A549 (cell line): ENCODE results near the gene RUVBL2. TPM values are rescaled to one million over a fixed set of nuclear protein-coding genes. Genes with fewer than 3 reads are reported as not detected.

Source experiments
- CBX2 ChIP-seq: fragments of 200-600 bp; sonication (generic); IDR thresholded peaks from 2 replicates; pipeline ENCODE4 v1.6.1; 2016; ENCODE audit warnings: low read depth, mild to moderate bottlenecking, borderline replicate concordance
- CHD4 ChIP-seq: fragments of 200-600 bp; sonication (generic); IDR thresholded peaks from 2 replicates; pipeline ENCODE4 v1.6.1; 2016; ENCODE audit warnings: antibody characterized with exemption, mild to moderate bottlenecking, borderline replicate concordance
- EP300 ChIP-seq, 2 experiments: fragments of >200 bp; sonication (Bioruptor Twin); formaldehyde crosslinking; IDR thresholded peaks; 2 replicates in 1 of 2; 3 replicates in 1 of 2; pipeline ENCODE4 v1.6.1; 2016 to 2017
- ESRRA ChIP-seq: fragments of 150-350 bp; IDR thresholded peaks from 2 replicates; pipeline ENCODE4 v1.6.1; 2014; ENCODE audit warnings: mild to moderate bottlenecking, low read length, borderline replicate concordance
- FOSB ChIP-seq: fragments of 250-450 bp; sonication (Bioruptor Pico); IDR thresholded peaks from 2 replicates; pipeline ENCODE4 v1.5.0; 2020; ENCODE audit warnings: mild to moderate bottlenecking, moderate library complexity
- FOSL2 ChIP-seq, 2 experiments: fragments of 450-650 bp in 1 of 2; fragments of >200 bp in 1 of 2; sonication (Bioruptor Twin) in 1 of 2; formaldehyde crosslinking; IDR thresholded peaks; 2 replicates each; pipeline versions ENCODE4 v1.5.0 to v1.6.1; 2016 to 2020; ENCODE audit warnings: mild to moderate bottlenecking in 1 of 2, moderate library complexity in 1 of 2
- GATA3 ChIP-seq: IDR thresholded peaks from 2 replicates; pipeline ENCODE4 v1.6.1; 2012; ENCODE audit warnings: borderline replicate concordance
- HOXA7 ChIP-seq: fragments of 250-450 bp; sonication (Bioruptor Pico); IDR thresholded peaks from 2 replicates; pipeline ENCODE4 v1.5.0; 2020; ENCODE audit warnings: mild to moderate bottlenecking, moderate library complexity
- HOXB13 ChIP-seq: fragments of 250-450 bp; sonication (Bioruptor Pico); IDR thresholded peaks from 2 replicates; pipeline ENCODE4 v1.5.0; 2020; ENCODE audit warnings: low read depth, mild to moderate bottlenecking, moderate library complexity
- JUNB ChIP-seq: fragments of >200 bp; sonication (Bioruptor Twin); formaldehyde crosslinking; IDR thresholded peaks from 2 replicates; pipeline ENCODE4 v1.6.1; 2016
- KDM1A ChIP-seq: fragments of 200-600 bp; sonication (generic); IDR thresholded peaks from 2 replicates; pipeline ENCODE4 v1.6.1; 2016; ENCODE audit warnings: low read depth, mild to moderate bottlenecking
- MAFK ChIP-seq: fragments of 450-650 bp; IDR thresholded peaks from 2 replicates; pipeline ENCODE4 v1.6.1; 2014; ENCODE audit not compliant: partially characterized antibody
- MAZ ChIP-seq: fragments of 150-350 bp; IDR thresholded peaks from 2 replicates; pipeline ENCODE4 v1.6.1; 2014; ENCODE audit warnings: antibody characterized with exemption, low read depth, low read length, borderline replicate concordance
- MYC ChIP-seq: IDR thresholded peaks from 2 replicates; pipeline ENCODE4 v1.6.1; 2012; ENCODE audit warnings: mild to moderate bottlenecking, inconsistent platforms, low read length, improper control_type of control experiment, borderline replicate concordance
- NFE2L2 ChIP-seq: fragments of 150-350 bp; conservative IDR thresholded peaks from 2 replicates; pipeline ENCODE4 v1.6.1; 2014; ENCODE audit warnings: low read length
- NPAS2 ChIP-seq: fragments of 250-450 bp; sonication (Bioruptor Pico); IDR thresholded peaks from 2 replicates; pipeline ENCODE4 v1.8.0; 2022; ENCODE audit warnings: mild to moderate bottlenecking, moderate library complexity, borderline replicate concordance
- NR3C1 ChIP-seq: fragments of >200 bp; sonication (Bioruptor Twin); formaldehyde crosslinking; IDR thresholded peaks from 3 replicates; pipeline ENCODE4 v1.6.1; 2017
- PHF8 ChIP-seq: fragments of 200-600 bp; sonication (generic); IDR thresholded peaks from 2 replicates; pipeline ENCODE4 v1.6.1; 2016; ENCODE audit warnings: low read depth, mild to moderate bottlenecking, antibody characterized with exemption, moderate library complexity, borderline replicate concordance
- POLR2AphosphoS2 ChIP-seq: conservative IDR thresholded peaks from 2 replicates; pipeline ENCODE4 v1.6.1; 2012; ENCODE audit warnings: low read length, improper control_type of control experiment, inconsistent platforms
- RAD21 ChIP-seq, 2 experiments: fragments of >200 bp in 1 of 2; sonication (Bioruptor Twin) in 1 of 2; formaldehyde crosslinking in 1 of 2; IDR thresholded peaks in 1 of 2; conservative IDR thresholded peaks in 1 of 2; 2 replicates in 1 of 2; 3 replicates in 1 of 2; pipeline ENCODE4 v1.6.1; 2012 to 2018; ENCODE audit warnings: inconsistent platforms in 1 of 2
- RCOR1 ChIP-seq: fragments of 150-350 bp; IDR thresholded peaks from 2 replicates; pipeline ENCODE4 v1.6.1; 2014; ENCODE audit warnings: antibody characterized with exemption, low read length, low read depth
- RFX5 ChIP-seq: fragments of 450-650 bp; IDR thresholded peaks from 2 replicates; pipeline ENCODE4 v1.7.1; 2014; ENCODE audit warnings: antibody characterized with exemption, mild to moderate bottlenecking, moderate library complexity
- RNF2 ChIP-seq: fragments of 200-600 bp; sonication (generic); IDR thresholded peaks from 2 replicates; pipeline ENCODE4 v1.6.1; 2016; ENCODE audit warnings: low read depth, mild to moderate bottlenecking, antibody characterized with exemption, moderate library complexity, borderline replicate concordance
- SMC3 ChIP-seq: fragments of >200 bp; sonication (Bioruptor Twin); formaldehyde crosslinking; IDR thresholded peaks from 3 replicates; pipeline ENCODE4 v1.6.1; 2018; ENCODE audit warnings: inconsistent platforms
- SREBF2 ChIP-seq: fragments of 450-650 bp; IDR thresholded peaks from 2 replicates; pipeline ENCODE4 v1.6.1; 2014; ENCODE audit warnings: mild to moderate bottlenecking, moderate library complexity
- ZFP36 ChIP-seq: fragments of 450-650 bp; IDR thresholded peaks from 2 replicates; pipeline ENCODE4 v1.6.1; 2014; ENCODE audit warnings: borderline replicate concordance; ENCODE audit not compliant: partially characterized antibody
- ZSCAN20 ChIP-seq: fragments of 250-450 bp; sonication (Bioruptor Pico); IDR thresholded peaks from 2 replicates; pipeline ENCODE4 v1.8.0; 2022; ENCODE audit warnings: mild to moderate bottlenecking, moderate library complexity
- polyA plus RNA-seq, 4 experiments: library from polyadenylated mRNA; depleted of rRNA in 3 of 4; stranded (reverse); fragments of >200 nt; fragmentation: RNase III in 1 of 4; extraction: RNeasy Plus Mini Kit Qiagen cat#74134 plus additional on column Dnase treatment in 1 of 4; gene quantifications; 2 replicates in 3 of 4; 3 replicates in 1 of 4; pipeline ENCODE4 v1.2.3, GENCODE V29; 2011 to 2017
- TF ChIP-seq, protein P1 (sequence below): fragments of >200 bp; sonication (Bioruptor Twin); formaldehyde crosslinking; IDR thresholded peaks from 3 replicates; pipeline ENCODE4 v1.6.1; 2016
- TF ChIP-seq, protein P2 (sequence below): IDR thresholded peaks from 2 replicates; pipeline ENCODE4 v1.6.1; 2012
- TF ChIP-seq, protein P3 (sequence below): fragments of 250-450 bp; sonication (Bioruptor Pico); IDR thresholded peaks from 2 replicates; pipeline ENCODE4 v1.5.0; 2021; ENCODE audit warnings: mild to moderate bottlenecking, moderate library complexity, borderline replicate concordance
- TF ChIP-seq, protein P4 (sequence below): IDR thresholded peaks from 2 replicates; pipeline ENCODE4 v1.6.1; 2012
- TF ChIP-seq, protein P5 (sequence below): fragments of 200-600 bp; sonication (generic); IDR thresholded peaks from 2 replicates; pipeline ENCODE4 v1.6.1; 2016; ENCODE audit warnings: antibody characterized with exemption, mild to moderate bottlenecking, moderate library complexity

RUVBL2 gene
- polyA plus RNA-seq, 2 of the 4 experiments (the other 2 are of a cell fraction), result 186 to 225 TPM

DNA sequence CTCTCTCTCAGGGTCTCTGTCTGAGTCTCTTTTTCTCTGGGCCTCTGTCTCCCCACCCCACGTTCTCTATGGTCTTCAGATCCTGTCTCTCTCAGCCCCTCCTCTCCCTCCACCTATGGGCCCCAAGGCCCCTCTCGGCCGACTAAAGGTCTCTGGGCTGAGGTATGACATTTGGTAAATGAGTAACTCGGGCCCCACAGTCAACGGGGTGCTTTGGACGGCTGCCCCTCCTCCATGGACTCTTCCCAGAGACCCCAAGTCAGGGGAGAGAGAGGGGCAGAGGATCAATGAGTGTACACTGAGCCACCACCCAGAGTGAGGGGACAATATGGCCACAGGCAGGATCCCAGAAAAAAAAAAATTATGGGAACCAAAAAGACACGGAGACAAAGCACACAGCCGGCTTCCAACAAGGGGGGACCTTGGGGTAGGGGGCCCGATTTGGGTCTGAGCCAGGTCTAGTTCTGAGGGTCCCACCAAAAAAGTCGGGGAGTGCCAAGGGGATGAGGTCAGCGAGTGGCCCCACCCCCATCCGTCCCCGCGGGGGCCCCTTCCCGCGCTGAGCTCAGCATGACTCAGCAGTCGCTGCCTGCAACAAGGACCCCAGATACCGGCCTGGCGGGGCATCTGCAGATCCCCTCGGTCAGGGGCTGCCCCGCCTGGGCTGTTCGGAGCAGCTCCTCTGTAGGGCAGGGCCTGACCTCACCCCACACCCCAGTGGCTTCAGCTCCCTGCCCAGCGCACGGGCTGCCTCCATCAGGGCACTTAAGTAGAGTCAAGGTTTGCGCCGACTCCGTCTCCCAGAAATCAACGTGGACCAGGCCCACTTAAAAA, 30.1 kb upstream of the RUVBL2 start (continued):
- TF ChIP-seq KDM1A (no peak), SREBF2 (no peak), SMC3 (0 out of 3 replicates have a peak, but pooled peaks have one; percentile 17), CBX2 (no peak), NR3C1 (no peak), MAFK (peak; percentile 100), ZSCAN20 (CRISPR knock-in tag) (peak; percentile 26; the same call in 1 of the 2 replicates), EP300 (IDR thresholded peaks at IDR 0.05) (peak; percentile 62 to 87; a peak in 1 of 5 replicates), ESRRA (no peak), PHF8 (no peak), FOSL2 (IDR thresholded peaks at IDR 0.05) (peak; percentile 62), FOSL2 (CRISPR knock-in tag; IDR thresholded peaks at IDR 0.05) (peak; percentile 94), GATA3 (peak; percentile 30; the same call in 1 of the 2 replicates), MYC (no peak), RCOR1 (no peak), CHD4 (no peak), POLR2AphosphoS2 (no peak), HOXB13 (CRISPR knock-in tag) (peak; percentile 97), FOSB (CRISPR knock-in tag) (peak; percentile 82; the same call in 1 of the 2 replicates), RFX5 (no peak), RNF2 (no peak), NFE2L2 (peak; percentile 99), JUNB (peak; percentile 57), RAD21 (conservative IDR thresholded peaks at IDR 0.05 in 1 of 2, IDR thresholded peaks at IDR 0.05 in 1 of 2) (peak; percentile 12 to 27; a peak in 2 of 5 replicates), HOXA7 (CRISPR knock-in tag) (peak; percentile 74; the same call in 1 of the 2 replicates), NPAS2 (peak; percentile 35; the same call in 1 of the 2 replicates), ZFP36 (no peak), MAZ (peak; percentile 78; the same call in 1 of the 2 replicates)
- TF ChIP-seq, protein P1, sequence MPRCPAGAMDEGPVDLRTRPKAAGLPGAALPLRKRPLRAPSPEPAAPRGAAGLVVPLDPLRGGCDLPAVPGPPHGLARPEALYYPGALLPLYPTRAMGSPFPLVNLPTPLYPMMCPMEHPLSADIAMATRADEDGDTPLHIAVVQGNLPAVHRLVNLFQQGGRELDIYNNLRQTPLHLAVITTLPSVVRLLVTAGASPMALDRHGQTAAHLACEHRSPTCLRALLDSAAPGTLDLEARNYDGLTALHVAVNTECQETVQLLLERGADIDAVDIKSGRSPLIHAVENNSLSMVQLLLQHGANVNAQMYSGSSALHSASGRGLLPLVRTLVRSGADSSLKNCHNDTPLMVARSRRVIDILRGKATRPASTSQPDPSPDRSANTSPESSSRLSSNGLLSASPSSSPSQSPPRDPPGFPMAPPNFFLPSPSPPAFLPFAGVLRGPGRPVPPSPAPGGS, result peak; percentile 66
- TF ChIP-seq, protein P2, sequence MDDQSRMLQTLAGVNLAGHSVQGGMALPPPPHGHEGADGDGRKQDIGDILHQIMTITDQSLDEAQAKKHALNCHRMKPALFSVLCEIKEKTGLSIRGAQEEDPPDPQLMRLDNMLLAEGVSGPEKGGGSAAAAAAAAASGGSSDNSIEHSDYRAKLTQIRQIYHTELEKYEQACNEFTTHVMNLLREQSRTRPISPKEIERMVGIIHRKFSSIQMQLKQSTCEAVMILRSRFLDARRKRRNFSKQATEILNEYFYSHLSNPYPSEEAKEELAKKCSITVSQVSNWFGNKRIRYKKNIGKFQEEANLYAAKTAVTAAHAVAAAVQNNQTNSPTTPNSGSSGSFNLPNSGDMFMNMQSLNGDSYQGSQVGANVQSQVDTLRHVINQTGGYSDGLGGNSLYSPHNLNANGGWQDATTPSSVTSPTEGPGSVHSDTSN, result peak; percentile 85; the same call in 1 of the 2 replicates
- TF ChIP-seq, protein P3, sequence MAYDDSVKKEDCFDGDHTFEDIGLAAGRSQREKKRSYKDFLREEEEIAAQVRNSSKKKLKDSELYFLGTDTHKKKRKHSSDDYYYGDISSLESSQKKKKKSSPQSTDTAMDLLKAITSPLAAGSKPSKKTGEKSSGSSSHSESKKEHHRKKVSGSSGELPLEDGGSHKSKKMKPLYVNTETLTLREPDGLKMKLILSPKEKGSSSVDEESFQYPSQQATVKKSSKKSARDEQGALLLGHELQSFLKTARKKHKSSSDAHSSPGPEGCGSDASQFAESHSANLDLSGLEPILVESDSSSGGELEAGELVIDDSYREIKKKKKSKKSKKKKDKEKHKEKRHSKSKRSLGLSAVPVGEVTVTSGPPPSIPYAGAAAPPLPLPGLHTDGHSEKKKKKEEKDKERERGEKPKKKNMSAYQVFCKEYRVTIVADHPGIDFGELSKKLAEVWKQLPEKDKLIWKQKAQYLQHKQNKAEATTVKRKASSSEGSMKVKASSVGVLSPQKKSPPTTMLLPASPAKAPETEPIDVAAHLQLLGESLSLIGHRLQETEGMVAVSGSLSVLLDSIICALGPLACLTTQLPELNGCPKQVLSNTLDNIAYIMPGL (CRISPR knock-in tag), result peak; percentile 76
- TF ChIP-seq, protein P4, sequence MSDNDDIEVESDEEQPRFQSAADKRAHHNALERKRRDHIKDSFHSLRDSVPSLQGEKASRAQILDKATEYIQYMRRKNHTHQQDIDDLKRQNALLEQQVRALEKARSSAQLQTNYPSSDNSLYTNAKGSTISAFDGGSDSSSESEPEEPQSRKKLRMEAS, result no peak; the same call in 1 of the 2 replicates
- TF ChIP-seq, protein P5, sequence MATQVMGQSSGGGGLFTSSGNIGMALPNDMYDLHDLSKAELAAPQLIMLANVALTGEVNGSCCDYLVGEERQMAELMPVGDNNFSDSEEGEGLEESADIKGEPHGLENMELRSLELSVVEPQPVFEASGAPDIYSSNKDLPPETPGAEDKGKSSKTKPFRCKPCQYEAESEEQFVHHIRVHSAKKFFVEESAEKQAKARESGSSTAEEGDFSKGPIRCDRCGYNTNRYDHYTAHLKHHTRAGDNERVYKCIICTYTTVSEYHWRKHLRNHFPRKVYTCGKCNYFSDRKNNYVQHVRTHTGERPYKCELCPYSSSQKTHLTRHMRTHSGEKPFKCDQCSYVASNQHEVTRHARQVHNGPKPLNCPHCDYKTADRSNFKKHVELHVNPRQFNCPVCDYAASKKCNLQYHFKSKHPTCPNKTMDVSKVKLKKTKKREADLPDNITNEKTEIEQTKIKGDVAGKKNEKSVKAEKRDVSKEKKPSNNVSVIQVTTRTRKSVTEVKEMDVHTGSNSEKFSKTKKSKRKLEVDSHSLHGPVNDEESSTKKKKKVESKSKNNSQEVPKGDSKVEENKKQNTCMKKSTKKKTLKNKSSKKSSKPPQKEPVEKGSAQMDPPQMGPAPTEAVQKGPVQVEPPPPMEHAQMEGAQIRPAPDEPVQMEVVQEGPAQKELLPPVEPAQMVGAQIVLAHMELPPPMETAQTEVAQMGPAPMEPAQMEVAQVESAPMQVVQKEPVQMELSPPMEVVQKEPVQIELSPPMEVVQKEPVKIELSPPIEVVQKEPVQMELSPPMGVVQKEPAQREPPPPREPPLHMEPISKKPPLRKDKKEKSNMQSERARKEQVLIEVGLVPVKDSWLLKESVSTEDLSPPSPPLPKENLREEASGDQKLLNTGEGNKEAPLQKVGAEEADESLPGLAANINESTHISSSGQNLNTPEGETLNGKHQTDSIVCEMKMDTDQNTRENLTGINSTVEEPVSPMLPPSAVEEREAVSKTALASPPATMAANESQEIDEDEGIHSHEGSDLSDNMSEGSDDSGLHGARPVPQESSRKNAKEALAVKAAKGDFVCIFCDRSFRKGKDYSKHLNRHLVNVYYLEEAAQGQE, result no peak
